GM12892 (cell line): ENCODE data around the gene GCK.

Experiments
- POLR2A ChIP-seq: IDR thresholded peaks from 2 replicates; pipeline ENCODE4 v1.6.1; 2011; ENCODE audit warnings: low read depth, low read length, control low read depth
- TAF1 ChIP-seq: IDR thresholded peaks from 2 replicates; pipeline ENCODE4 v1.6.1; 2011; ENCODE audit warnings: low read depth, mild to moderate bottlenecking, control low read depth, low read length, borderline replicate concordance

DNA sequence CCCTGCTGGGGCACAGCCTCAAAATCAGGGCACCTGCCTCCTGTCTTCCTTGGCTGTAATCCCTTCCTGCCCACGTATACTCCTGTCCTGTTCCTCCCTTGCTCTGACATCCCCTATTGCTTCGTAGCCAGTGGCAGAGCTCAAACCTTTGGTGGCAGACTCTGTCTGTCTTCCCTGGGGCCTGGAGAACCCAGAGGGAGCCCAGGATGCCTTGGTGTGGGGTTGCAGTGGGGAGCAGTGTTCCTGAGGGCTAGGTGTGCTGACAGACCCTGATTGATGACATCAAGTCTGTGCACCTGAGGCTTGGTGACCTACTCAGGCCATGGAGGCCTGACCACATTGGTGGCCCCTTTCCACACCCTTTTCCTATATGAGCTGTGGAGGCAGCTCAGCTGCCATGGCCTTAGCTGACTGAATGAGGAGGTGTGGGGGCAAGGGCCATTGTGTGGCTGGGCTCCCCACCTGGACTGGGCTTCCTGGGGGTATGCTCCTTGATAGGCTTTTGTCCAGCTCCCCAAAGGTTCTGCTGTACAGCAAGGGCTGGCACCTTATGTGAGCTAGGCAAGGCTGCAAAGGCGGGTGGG is 5.4 kb upstream of the GCK start:
- TF ChIP-seq POLR2A = no peak
- no peak for TF ChIP-seq TAF1
